NOMO-1 (cell line): Measurements from ENCODE around the gene ABR.

Experiments used
- DNase-seq, 2 experiments: peaks; one replicate each; lab custom pipeline; 2025; ENCODE audit not compliant: unreplicated experiment in 2 of 2; lab: John Stamatoyannopoulos, UW

ABR gene

GRCh38 chr17:1179818-1180742 lies at the start of gene ABR:
Gene ABR, minus strand, starts transcription at chr17:1179981. Its CDS starts 254 bp downstream, at chr17:1179727.
- no peak for DNase-seq

- peak; percentile 80 to 84 for DNase-seq
Measured at GRCh38 chr17:1229349-1229899, 49.6 kb upstream of the ABR start.

GRCh38 chr17:1228781-1229348 lies 49.1 kb upstream of the ABR start:
- DNase-seq, result no peak

- peak; percentile 17 to 58 for DNase-seq
Measured at GRCh38 chr17:1227917-1228780, 48.4 kb upstream of the ABR start.

GRCh38 chr17:1227365-1227764 lies 47.6 kb upstream of the ABR start:
- no peak for DNase-seq

GRCh38 chr17:1226308-1226707 lies 46.5 kb upstream of the ABR start:
- no peak for DNase-seq

GRCh38 chr17:1224330-1224729 lies 44.5 kb upstream of the ABR start:
- DNase-seq, result no peak

GRCh38 chr17:1223662-1224061 lies 43.9 kb upstream of the ABR start:
- no peak for DNase-seq

- DNase-seq, result no peak
Measured at GRCh38 chr17:1222321-1222720, 42.5 kb upstream of the ABR start.

GRCh38 chr17:1221209-1221608 lies 41.4 kb upstream of the ABR start:
- no peak for DNase-seq

- DNase-seq, result no peak
Measured at GRCh38 chr17:1220346-1220745, 40.6 kb upstream of the ABR start.

- no peak for DNase-seq
Measured at GRCh38 chr17:1217089-1217385, 37.3 kb upstream of the ABR start.

- DNase-seq, result no peak
Measured at GRCh38 chr17:1216217-1217088, 36.7 kb upstream of the ABR start.

GRCh38 chr17:1212946-1213345 lies 33.2 kb upstream of the ABR start:
- peak in 1 of 2 experiments; percentile 15 for DNase-seq

- no peak for DNase-seq
Measured at GRCh38 chr17:1211287-1211686, 31.5 kb upstream of the ABR start.

- DNase-seq, result no peak
Measured at GRCh38 chr17:1208966-1209365, 29.2 kb upstream of the ABR start.

GRCh38 chr17:1206026-1206777 lies 26.4 kb upstream of the ABR start:
- peak; percentile 54 to 67 for DNase-seq

GRCh38 chr17:1203967-1204291 lies 24.1 kb upstream of the ABR start:
- no peak for DNase-seq

- no peak for DNase-seq
Measured at GRCh38 chr17:1203111-1203966, 23.6 kb upstream of the ABR start.
